ENCODE results near the gene SERF2.

SERF2 gene

GRCh38 chr15:43769584-43770228 lies 22.4 kb upstream of the SERF2 start:
- H4K91ac ChIP-seq (ENCODE audit: low read depth, low read length, poor library complexity), result no peak overlapping the region
- no peak overlapping the region for H2BK120ac ChIP-seq (ENCODE audit: low read depth, low read length)
- no peaks in the 10 kb centered on the region for H3K4me1 ChIP-seq (ENCODE audit: control insufficient read depth in 2 of 2, insufficient read depth in 1 of 2, low read depth in 1 of 2, low read length in 2 of 2)
- no peak overlapping the region for H2BK12ac ChIP-seq (ENCODE audit: low read length)
- no peak overlapping the region for H2BK5ac ChIP-seq (ENCODE audit: low read length)
- H2AFZ ChIP-seq (ENCODE audit: low read length), result no peak overlapping the region
- H4K8ac ChIP-seq (ENCODE audit: low read depth, low read length), result no peak overlapping the region
- no peak overlapping the region for H2BK15ac ChIP-seq (ENCODE audit: low read length)
- DNase-seq (ENCODE audit: low spot score), result no peak
- H3K4me3 ChIP-seq (ENCODE audit: low read length in 2 of 2), result no peak overlapping the region
- no peak overlapping the region for H3K4ac ChIP-seq (ENCODE audit: low read length)
- no CpG with 5 or more reads among the region's 5 CpGs for WGBS, 2 donors (ENCODE audit: extremely low coverage in 2 of 2, insufficient read length in 2 of 2, insufficient replicate concordance in 1 of 2)
- no peaks in the 10 kb centered on the region for H3K9me3 ChIP-seq (replicated peaks in 1 of 2; ENCODE audit: control insufficient read depth in 2 of 2, insufficient read depth in 1 of 2, low read depth in 1 of 2, low read length in 2 of 2)
- H3K14ac ChIP-seq (ENCODE audit: low read length), result no peak overlapping the region
- H3K9ac ChIP-seq (ENCODE audit: low read depth, low read length, poor library complexity), result no peak overlapping the region
- H3K27me3 ChIP-seq (ENCODE audit: control insufficient read depth in 3 of 3, insufficient read depth in 3 of 3, low read depth in 1 of 3, low read length in 3 of 3), result no peaks in the 10 kb centered on the region
- peaks cover 30 to 96% of the 10 kb centered on the region in 2 donors for H3K36me3 ChIP-seq (replicated peaks in 1 of 2; ENCODE audit: control insufficient read depth in 2 of 2, insufficient read depth in 2 of 2, low read length in 2 of 2)
- no peak overlapping the region for H3K18ac ChIP-seq (ENCODE audit: low read length)
- no peak overlapping the region for H3K23ac ChIP-seq (ENCODE audit: low read depth, low read length, poor library complexity)
- no peak overlapping the region for H3K27ac ChIP-seq (replicated peaks; ENCODE audit: low read length)
- H3K79me1 ChIP-seq (ENCODE audit: low read depth, low read length), result no peaks in the 10 kb centered on the region
- no peak overlapping the region for H2AK5ac ChIP-seq (ENCODE audit: low read depth, low read length)
- H3K4me2 ChIP-seq (ENCODE audit: insufficient read depth, low read length, poor library complexity, severe bottlenecking), result no peak overlapping the region

GRCh38 chr15:43771816-43772215 lies 20.3 kb upstream of the SERF2 start:
- no peak overlapping the region for H3K14ac ChIP-seq (ENCODE audit: low read length)
- no peak overlapping the region for H2AK5ac ChIP-seq (ENCODE audit: low read depth, low read length)
- H3K27ac ChIP-seq (replicated peaks; ENCODE audit: low read length), result no peak overlapping the region
- H3K4me3 ChIP-seq (ENCODE audit: low read length in 2 of 2), result no peak overlapping the region
- no peak overlapping the region for H4K91ac ChIP-seq (ENCODE audit: low read depth, low read length, poor library complexity)
- H3K9me3 ChIP-seq (replicated peaks in 1 of 2; ENCODE audit: control insufficient read depth in 2 of 2, insufficient read depth in 1 of 2, low read depth in 1 of 2, low read length in 2 of 2), result no peaks in the 10 kb centered on the region
- no CpG with 5 or more reads among the region's 2 CpGs for WGBS, 2 donors (ENCODE audit: extremely low coverage in 2 of 2, insufficient read length in 2 of 2, insufficient replicate concordance in 1 of 2)
- no peak overlapping the region for H2BK5ac ChIP-seq (ENCODE audit: low read length)
- no peak overlapping the region for H3K4ac ChIP-seq (ENCODE audit: low read length)
- H3K79me1 ChIP-seq (ENCODE audit: low read depth, low read length), result no peaks in the 10 kb centered on the region
- peaks cover 0 to 6% of the 10 kb centered on the region in 2 donors for H3K4me1 ChIP-seq (ENCODE audit: control insufficient read depth in 2 of 2, insufficient read depth in 1 of 2, low read depth in 1 of 2, low read length in 2 of 2)
- H2BK15ac ChIP-seq (ENCODE audit: low read length), result no peak overlapping the region
- no peak overlapping the region for H2BK120ac ChIP-seq (ENCODE audit: low read depth, low read length)
- no peak overlapping the region for H3K23ac ChIP-seq (ENCODE audit: low read depth, low read length, poor library complexity)
- H2AFZ ChIP-seq (ENCODE audit: low read length), result no peak overlapping the region
- H3K4me2 ChIP-seq (ENCODE audit: insufficient read depth, low read length, poor library complexity, severe bottlenecking), result no peak overlapping the region
- no peak overlapping the region for H4K8ac ChIP-seq (ENCODE audit: low read depth, low read length)
- peaks cover 22 to 86% of the 10 kb centered on the region in 2 donors for H3K36me3 ChIP-seq (replicated peaks in 1 of 2; ENCODE audit: control insufficient read depth in 2 of 2, insufficient read depth in 2 of 2, low read length in 2 of 2)
- no peak overlapping the region for H2BK12ac ChIP-seq (ENCODE audit: low read length)
- H3K9ac ChIP-seq (ENCODE audit: low read depth, low read length, poor library complexity), result no peak overlapping the region
- H3K27me3 ChIP-seq (ENCODE audit: control insufficient read depth in 3 of 3, insufficient read depth in 3 of 3, low read depth in 1 of 3, low read length in 3 of 3), result peaks cover 0 to 10% (median 2%) of the 10 kb centered on the region in 3 experiments
- no peak for DNase-seq (ENCODE audit: low spot score)
- H3K18ac ChIP-seq (ENCODE audit: low read length), result no peak overlapping the region

- Histone ChIP-seq H3K27ac (replicated peaks; ENCODE audit: low read length) (no peak overlapping the region), H2BK120ac (ENCODE audit: low read depth, low read length) (no peak overlapping the region), H3K14ac (ENCODE audit: low read length) (no peak overlapping the region), H2AFZ (ENCODE audit: low read length) (no peak overlapping the region), H2AK5ac (ENCODE audit: low read depth, low read length) (no peak overlapping the region), H3K23ac (ENCODE audit: low read depth, low read length, poor library complexity) (no peak overlapping the region), H2BK12ac (ENCODE audit: low read length) (no peak overlapping the region), H3K9ac (ENCODE audit: low read depth, low read length, poor library complexity) (no peak overlapping the region), H3K79me1 (ENCODE audit: low read depth, low read length) (no peaks in the 10 kb centered on the region), H3K27me3 (ENCODE audit: control insufficient read depth in 3 of 3, insufficient read depth in 3 of 3, low read depth in 1 of 3, low read length in 3 of 3) (peaks cover 0 to 10% (median 2%) of the 10 kb centered on the region in 3 experiments), H4K8ac (ENCODE audit: low read depth, low read length) (no peak overlapping the region), H2BK15ac (ENCODE audit: low read length) (no peak overlapping the region), H2BK5ac (ENCODE audit: low read length) (no peak overlapping the region), H3K18ac (ENCODE audit: low read length) (no peak overlapping the region), H4K91ac (ENCODE audit: low read depth, low read length, poor library complexity) (no peak overlapping the region), H3K4me3 (ENCODE audit: low read length in 2 of 2) (no peak overlapping the region), H3K4me2 (ENCODE audit: insufficient read depth, low read length, poor library complexity, severe bottlenecking) (no peak overlapping the region), H3K36me3 (replicated peaks in 1 of 2; ENCODE audit: control insufficient read depth in 2 of 2, insufficient read depth in 2 of 2, low read length in 2 of 2) (peaks cover 22 to 78% of the 10 kb centered on the region in 2 donors), H3K4me1 (ENCODE audit: control insufficient read depth in 2 of 2, insufficient read depth in 1 of 2, low read depth in 1 of 2, low read length in 2 of 2) (peaks cover 0 to 7% of the 10 kb centered on the region in 2 donors), H3K4ac (ENCODE audit: low read length) (no peak overlapping the region), H3K9me3 (replicated peaks in 1 of 2; ENCODE audit: control insufficient read depth in 2 of 2, insufficient read depth in 1 of 2, low read depth in 1 of 2, low read length in 2 of 2) (no peaks in the 10 kb centered on the region)
- no peak for DNase-seq (ENCODE audit: low spot score)
Measured at GRCh38 chr15:43772624-43773023, 19.5 kb upstream of the SERF2 start.

- H3K27ac ChIP-seq (replicated peaks; ENCODE audit: low read length), result no peak overlapping the region
- no peak overlapping the region for H3K23ac ChIP-seq (ENCODE audit: low read depth, low read length, poor library complexity)
- H3K4ac ChIP-seq (ENCODE audit: low read length), result no peak overlapping the region
- H3K14ac ChIP-seq (ENCODE audit: low read length), result no peak overlapping the region
- peaks cover 0 to 7% of the 10 kb centered on the region in 2 donors for H3K4me1 ChIP-seq (ENCODE audit: control insufficient read depth in 2 of 2, insufficient read depth in 1 of 2, low read depth in 1 of 2, low read length in 2 of 2)
- no peaks in the 10 kb centered on the region for H3K79me1 ChIP-seq (ENCODE audit: low read depth, low read length)
- H2BK120ac ChIP-seq (ENCODE audit: low read depth, low read length), result no peak overlapping the region
- no peak overlapping the region for H2BK15ac ChIP-seq (ENCODE audit: low read length)
- H2AK5ac ChIP-seq (ENCODE audit: low read depth, low read length), result no peak overlapping the region
- H3K18ac ChIP-seq (ENCODE audit: low read length), result no peak overlapping the region
- WGBS, 2 donors (ENCODE audit: extremely low coverage in 2 of 2, insufficient read length in 2 of 2, insufficient replicate concordance in 1 of 2), result no CpG with 5 or more reads among the region's 4 CpGs
- DNase-seq (ENCODE audit: low spot score), result no peak
- H3K4me3 ChIP-seq (ENCODE audit: low read length in 2 of 2), result no peak overlapping the region
- H4K8ac ChIP-seq (ENCODE audit: low read depth, low read length), result no peak overlapping the region
- no peak overlapping the region for H3K4me2 ChIP-seq (ENCODE audit: insufficient read depth, low read length, poor library complexity, severe bottlenecking)
- no peak overlapping the region for H2BK12ac ChIP-seq (ENCODE audit: low read length)
- H2AFZ ChIP-seq (ENCODE audit: low read length), result no peak overlapping the region
- peaks cover 18 to 64% of the 10 kb centered on the region in 2 donors for H3K36me3 ChIP-seq (replicated peaks in 1 of 2; ENCODE audit: control insufficient read depth in 2 of 2, insufficient read depth in 2 of 2, low read length in 2 of 2)
- no peak overlapping the region for H3K9ac ChIP-seq (ENCODE audit: low read depth, low read length, poor library complexity)
- H2BK5ac ChIP-seq (ENCODE audit: low read length), result no peak overlapping the region
- no peak overlapping the region for H4K91ac ChIP-seq (ENCODE audit: low read depth, low read length, poor library complexity)
- H3K9me3 ChIP-seq (replicated peaks in 1 of 2; ENCODE audit: control insufficient read depth in 2 of 2, insufficient read depth in 1 of 2, low read depth in 1 of 2, low read length in 2 of 2), result no peaks in the 10 kb centered on the region
- H3K27me3 ChIP-seq (ENCODE audit: control insufficient read depth in 3 of 3, insufficient read depth in 3 of 3, low read depth in 1 of 3, low read length in 3 of 3), result peaks cover 0 to 10% (median 2%) of the 10 kb centered on the region in 3 experiments
Measured at GRCh38 chr15:43774062-43774461, 18.1 kb upstream of the SERF2 start.
